ENCODE measurements around the gene CAMTA1. TPM values are rescaled to one million over a fixed set of nuclear protein-coding genes. Genes with fewer than 3 reads are reported as not detected.

Gene CAMTA1
- polyA plus RNA-seq, 1 of the 3 experiments (the other 2 are of a cell fraction): 63.1 TPM

DNA sequence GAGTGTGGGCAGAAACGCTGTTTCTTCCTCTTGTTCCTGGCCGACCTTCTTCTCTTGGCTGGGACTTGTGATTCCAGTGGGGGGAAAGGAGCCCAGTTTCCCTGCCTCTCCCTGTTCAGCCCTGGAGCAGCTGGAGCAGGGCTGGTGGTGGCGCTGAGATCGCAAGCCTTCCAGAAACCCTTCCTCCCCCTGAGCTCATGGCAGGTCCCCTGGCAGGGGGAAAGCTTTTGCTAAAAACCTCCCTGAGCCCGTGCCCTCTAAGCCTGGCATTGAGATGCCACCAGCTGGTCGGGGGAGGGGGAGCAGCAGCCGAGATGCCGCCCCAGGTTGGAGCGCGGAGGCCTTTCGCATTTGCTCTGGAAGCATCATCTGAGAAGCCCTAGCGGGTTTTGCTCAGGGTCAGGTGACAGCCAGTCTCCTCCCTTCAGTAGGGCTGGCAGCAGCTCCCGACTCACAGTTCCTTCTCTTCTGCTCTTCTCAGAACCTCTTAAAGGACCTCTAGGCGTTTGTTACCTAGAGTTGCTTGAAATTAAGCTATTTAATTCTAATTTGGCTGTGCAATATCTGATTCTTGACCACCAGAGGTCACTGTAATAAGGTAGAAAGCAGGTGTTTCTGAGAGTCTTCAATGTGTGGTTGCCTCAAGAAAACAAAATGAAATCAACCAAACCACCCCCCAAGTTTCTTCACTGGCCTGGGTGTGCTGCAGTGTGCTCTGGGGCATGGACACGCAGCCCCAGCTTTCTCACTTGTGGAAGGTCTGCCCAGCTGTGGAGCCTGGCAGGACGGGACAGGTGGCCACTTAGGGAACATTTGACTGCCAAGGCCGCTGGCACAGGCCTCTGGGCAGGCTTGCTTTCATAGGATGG lies 257.3 kb downstream of the CAMTA1 start:
- no peaks in the 10 kb centered on the region for H3K79me2 ChIP-seq (ENCODE audit: insufficient read depth)
- no peak overlapping the region for H3K4me3 ChIP-seq (ENCODE audit: low read depth in 2 of 2, low read length in 1 of 2)
- DNase-seq: peak; percentile 59
- no peaks in the 10 kb centered on the region for H3K36me3 ChIP-seq (replicated peaks in 1 of 2; ENCODE audit: control insufficient read depth in 1 of 2, insufficient read depth in 2 of 2, low read length in 1 of 2)
- no peak overlapping the region for H3K27ac ChIP-seq (ENCODE audit: low read depth in 2 of 2, low read length in 1 of 2)
- WGBS (ENCODE audit: low lambda C conversion rate): 37% methylated on average over 8 of the region's 17 CpGs
- H3K9me2 ChIP-seq: no peaks in the 10 kb centered on the region
- ChIA-PET POLR2A (no interaction called here), CTCF (interaction anchor here (0.6 to 4.8 kb wide), 99 partner anchors 8 to 867 kb away, joined by 3 to 71 read pairs (median 4); no protein-coding TSS in a partner anchor)
- no peaks in the 10 kb centered on the region for H3K27me3 ChIP-seq (ENCODE audit: insufficient read depth)
- no peaks in the 10 kb centered on the region for H3F3A ChIP-seq (replicated peaks; ENCODE audit: insufficient read depth)
- H3K4me1 ChIP-seq (ENCODE audit: control insufficient read depth in 1 of 2, insufficient read depth in 2 of 2, low read depth in 1 of 2, low read length in 1 of 2): peaks cover 0 to 27% of the 10 kb centered on the region in 2 experiments; a peak in 2 of 4 replicates
- H3K4me2 ChIP-seq: no peak overlapping the region
- no peak overlapping the region for H2AFZ ChIP-seq (ENCODE audit: low read depth)
- TF ChIP-seq, protein P1, sequence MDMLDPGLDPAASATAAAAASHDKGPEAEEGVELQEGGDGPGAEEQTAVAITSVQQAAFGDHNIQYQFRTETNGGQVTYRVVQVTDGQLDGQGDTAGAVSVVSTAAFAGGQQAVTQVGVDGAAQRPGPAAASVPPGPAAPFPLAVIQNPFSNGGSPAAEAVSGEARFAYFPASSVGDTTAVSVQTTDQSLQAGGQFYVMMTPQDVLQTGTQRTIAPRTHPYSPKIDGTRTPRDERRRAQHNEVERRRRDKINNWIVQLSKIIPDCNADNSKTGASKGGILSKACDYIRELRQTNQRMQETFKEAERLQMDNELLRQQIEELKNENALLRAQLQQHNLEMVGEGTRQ (IDR thresholded peaks at IDR 0.05; ENCODE audit: borderline replicate concordance, low read depth, low read length): no peak
- TF ChIP-seq FOSL2 (IDR thresholded peaks at IDR 0.05; ENCODE audit: borderline replicate concordance, low read depth): no peak
- TF ChIP-seq, protein P2, sequence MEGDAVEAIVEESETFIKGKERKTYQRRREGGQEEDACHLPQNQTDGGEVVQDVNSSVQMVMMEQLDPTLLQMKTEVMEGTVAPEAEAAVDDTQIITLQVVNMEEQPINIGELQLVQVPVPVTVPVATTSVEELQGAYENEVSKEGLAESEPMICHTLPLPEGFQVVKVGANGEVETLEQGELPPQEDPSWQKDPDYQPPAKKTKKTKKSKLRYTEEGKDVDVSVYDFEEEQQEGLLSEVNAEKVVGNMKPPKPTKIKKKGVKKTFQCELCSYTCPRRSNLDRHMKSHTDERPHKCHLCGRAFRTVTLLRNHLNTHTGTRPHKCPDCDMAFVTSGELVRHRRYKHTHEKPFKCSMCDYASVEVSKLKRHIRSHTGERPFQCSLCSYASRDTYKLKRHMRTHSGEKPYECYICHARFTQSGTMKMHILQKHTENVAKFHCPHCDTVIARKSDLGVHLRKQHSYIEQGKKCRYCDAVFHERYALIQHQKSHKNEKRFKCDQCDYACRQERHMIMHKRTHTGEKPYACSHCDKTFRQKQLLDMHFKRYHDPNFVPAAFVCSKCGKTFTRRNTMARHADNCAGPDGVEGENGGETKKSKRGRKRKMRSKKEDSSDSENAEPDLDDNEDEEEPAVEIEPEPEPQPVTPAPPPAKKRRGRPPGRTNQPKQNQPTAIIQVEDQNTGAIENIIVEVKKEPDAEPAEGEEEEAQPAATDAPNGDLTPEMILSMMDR (IDR thresholded peaks at IDR 0.05): peak; percentile 70
- TF ChIP-seq RAD21 (IDR thresholded peaks at IDR 0.05; ENCODE audit: low read length): peak; percentile 71
- TF ChIP-seq NRF1 (IDR thresholded peaks at IDR 0.05; ENCODE audit: low read depth, low read length): no peak
- peak; percentile 62 for TF ChIP-seq SMC3 (IDR thresholded peaks at IDR 0.05; ENCODE audit: low read depth, low read length)
- H4K20me1 ChIP-seq (ENCODE audit: insufficient read depth): no peaks in the 10 kb centered on the region
- no peaks in the 10 kb centered on the region for H3K9me3 ChIP-seq
- no peak overlapping the region for H3K9ac ChIP-seq

DNA sequence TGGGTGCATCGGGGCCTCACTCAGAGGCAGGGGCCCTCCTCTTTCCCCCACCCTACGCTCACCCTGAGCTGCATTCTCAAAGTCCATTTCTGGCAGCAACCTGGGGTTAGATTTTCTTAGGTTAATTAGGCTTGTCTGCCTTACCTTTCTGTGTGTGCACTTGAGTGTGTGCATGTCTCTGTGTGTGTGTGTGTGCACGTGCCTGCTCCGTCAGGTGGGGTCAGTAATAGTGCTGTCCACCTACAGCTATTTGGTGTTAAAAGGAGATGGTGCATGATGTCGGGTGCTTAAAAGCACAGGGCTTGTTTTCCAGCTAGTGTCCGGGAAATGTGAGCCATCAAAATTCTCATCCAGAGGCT lies 257.9 kb downstream of the CAMTA1 start:
- Histone ChIP-seq H3K4me2 (no peak overlapping the region), H4K20me1 (ENCODE audit: insufficient read depth) (no peaks in the 10 kb centered on the region), H3K79me2 (ENCODE audit: insufficient read depth) (no peaks in the 10 kb centered on the region), H3F3A (replicated peaks; ENCODE audit: insufficient read depth) (no peaks in the 10 kb centered on the region), H3K9me2 (no peaks in the 10 kb centered on the region), H3K36me3 (replicated peaks in 1 of 2; ENCODE audit: control insufficient read depth in 1 of 2, insufficient read depth in 2 of 2, low read length in 1 of 2) (no peaks in the 10 kb centered on the region), H3K9me3 (no peaks in the 10 kb centered on the region), H2AFZ (ENCODE audit: low read depth) (no peak overlapping the region), H3K27me3 (ENCODE audit: insufficient read depth) (no peaks in the 10 kb centered on the region), H3K4me3 (ENCODE audit: low read depth in 2 of 2, low read length in 1 of 2) (no peak overlapping the region), H3K4me1 (ENCODE audit: control insufficient read depth in 1 of 2, insufficient read depth in 2 of 2, low read depth in 1 of 2, low read length in 1 of 2) (peaks cover 0 to 28% of the 10 kb centered on the region in 2 experiments; a peak in 2 of 4 replicates), H3K27ac (ENCODE audit: low read depth in 2 of 2, low read length in 1 of 2) (no peak overlapping the region), H3K9ac (no peak overlapping the region)
- WGBS (ENCODE audit: low lambda C conversion rate): 59% methylated on average over 4 of the region's 6 CpGs
- POLR2A ChIA-PET: no interaction called here
- TF ChIP-seq, protein P3, sequence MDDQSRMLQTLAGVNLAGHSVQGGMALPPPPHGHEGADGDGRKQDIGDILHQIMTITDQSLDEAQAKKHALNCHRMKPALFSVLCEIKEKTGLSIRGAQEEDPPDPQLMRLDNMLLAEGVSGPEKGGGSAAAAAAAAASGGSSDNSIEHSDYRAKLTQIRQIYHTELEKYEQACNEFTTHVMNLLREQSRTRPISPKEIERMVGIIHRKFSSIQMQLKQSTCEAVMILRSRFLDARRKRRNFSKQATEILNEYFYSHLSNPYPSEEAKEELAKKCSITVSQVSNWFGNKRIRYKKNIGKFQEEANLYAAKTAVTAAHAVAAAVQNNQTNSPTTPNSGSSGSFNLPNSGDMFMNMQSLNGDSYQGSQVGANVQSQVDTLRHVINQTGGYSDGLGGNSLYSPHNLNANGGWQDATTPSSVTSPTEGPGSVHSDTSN (IDR thresholded peaks at IDR 0.05): no peak
- no peak for TF ChIP-seq GABPA (IDR thresholded peaks at IDR 0.05; ENCODE audit: low read depth)
- no peak for TF ChIP-seq JUND (IDR thresholded peaks at IDR 0.05)
- TF ChIP-seq GATA2 (CRISPR knock-in tag; IDR thresholded peaks at IDR 0.05): no peak
- TF ChIP-seq TAF1 (IDR thresholded peaks at IDR 0.05; ENCODE audit: borderline replicate concordance, low read depth, low read length): no peak
- TF ChIP-seq RCOR1 (IDR thresholded peaks at IDR 0.05; ENCODE audit: low read length): no peak
- DNase-seq: no peak
- CTCF ChIA-PET: interaction anchor here (0.7 to 4.8 kb wide), 67 partner anchors 9 to 712 kb away, joined by 3 to 71 read pairs (median 4); no protein-coding TSS in a partner anchor
